Measurements from ENCODE around the gene SMAD4. TPM values are rescaled to one million over a fixed set of nuclear protein-coding genes. Genes with fewer than 3 reads are reported as not detected.
"Not testable (repeated sequence)": the region's sequence is repeated elsewhere in the genome, so short reads cannot be mapped to it uniquely, and the experiment has no call there.

SMAD4 gene
- polyA plus RNA-seq, 3 donors: 21.0 to 34.0 (median 29.1) TPM

DNA sequence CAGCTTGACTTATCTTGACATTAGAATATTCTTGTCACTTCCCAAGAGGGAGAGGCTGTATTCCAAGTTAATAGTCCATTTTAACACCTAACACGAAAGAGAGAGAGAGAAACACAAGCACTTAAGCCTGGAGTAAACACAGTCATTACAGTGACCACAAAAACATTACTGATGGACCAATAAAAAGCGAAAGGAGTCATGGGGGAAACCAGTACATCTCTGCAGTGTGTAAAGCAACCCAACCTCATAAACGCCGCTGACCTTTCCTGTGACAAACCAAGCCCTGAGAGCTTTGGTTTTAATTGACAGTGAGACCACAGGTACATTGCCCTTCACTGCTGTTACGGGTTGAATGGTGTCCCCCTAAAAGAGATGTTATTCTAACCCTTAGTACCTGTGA, 78.3 kb downstream of the SMAD4 start:
- Mint-ChIP-seq H3K4me1 (peaks cover 7% of the 10 kb centered on the region), H3K9me3 (peaks cover 2 to 19% (median 6%) of the 10 kb centered on the region in 7 donors), H3K36me3 (no peaks in the 10 kb centered on the region), H3K27ac (peak overlapping the region in 1 of 7 donors; percentile 56), H3K27me3 (ENCODE audit: low read depth in 3 of 3) (peaks cover 0 to 5% (median 2%) of the 10 kb centered on the region in 3 donors), H3K4me3 (no peak overlapping the region)
- Histone ChIP-seq H4K20me1 (ENCODE audit: insufficient read depth, low read length) (no peaks in the 10 kb centered on the region), H3K9me3 (replicated peaks in 1 of 2; ENCODE audit: control insufficient read depth in 1 of 2, insufficient read depth in 1 of 2, low read length in 2 of 2) (peaks cover 0 to 7% of the 10 kb centered on the region in 2 donors), H3K27me3 (ENCODE audit: control insufficient read depth in 2 of 2, insufficient read depth in 2 of 2, low read length in 2 of 2) (no peaks in the 10 kb centered on the region), H3K36me3 (replicated peaks in 1 of 2; ENCODE audit: control insufficient read depth in 1 of 2, insufficient read depth in 2 of 2, low read length in 2 of 2) (no peaks in the 10 kb centered on the region), H2AFZ (ENCODE audit: insufficient read depth, low read depth, low read length, poor library complexity, severe bottlenecking) (no peak overlapping the region), H3K4me2 (replicated peaks; ENCODE audit: extremely low read depth, low read length, poor library complexity, severe bottlenecking) (no peak overlapping the region), H3K9ac (ENCODE audit: insufficient read depth, low read length, poor library complexity, severe bottlenecking) (no peak overlapping the region), H3K4me1 (ENCODE audit: control insufficient read depth in 1 of 2, insufficient read depth in 2 of 2, low read length in 2 of 2) (peaks cover 11% of the 10 kb centered on the region in 2 donors), H3K4me3 (replicated peaks in 1 of 3; ENCODE audit: low read depth in 2 of 3, low read length in 3 of 3) (no peak overlapping the region), H3K27ac (ENCODE audit: low read depth in 1 of 2, low read length in 2 of 2) (no peak overlapping the region), H3K79me2 (ENCODE audit: insufficient read depth, low read length) (no peaks in the 10 kb centered on the region)
- WGBS (ENCODE audit: insufficient coverage): 100% methylated on average over 3 of the region's 5 CpGs
- DNase-seq: no peak
- TF ChIP-seq, protein P1, sequence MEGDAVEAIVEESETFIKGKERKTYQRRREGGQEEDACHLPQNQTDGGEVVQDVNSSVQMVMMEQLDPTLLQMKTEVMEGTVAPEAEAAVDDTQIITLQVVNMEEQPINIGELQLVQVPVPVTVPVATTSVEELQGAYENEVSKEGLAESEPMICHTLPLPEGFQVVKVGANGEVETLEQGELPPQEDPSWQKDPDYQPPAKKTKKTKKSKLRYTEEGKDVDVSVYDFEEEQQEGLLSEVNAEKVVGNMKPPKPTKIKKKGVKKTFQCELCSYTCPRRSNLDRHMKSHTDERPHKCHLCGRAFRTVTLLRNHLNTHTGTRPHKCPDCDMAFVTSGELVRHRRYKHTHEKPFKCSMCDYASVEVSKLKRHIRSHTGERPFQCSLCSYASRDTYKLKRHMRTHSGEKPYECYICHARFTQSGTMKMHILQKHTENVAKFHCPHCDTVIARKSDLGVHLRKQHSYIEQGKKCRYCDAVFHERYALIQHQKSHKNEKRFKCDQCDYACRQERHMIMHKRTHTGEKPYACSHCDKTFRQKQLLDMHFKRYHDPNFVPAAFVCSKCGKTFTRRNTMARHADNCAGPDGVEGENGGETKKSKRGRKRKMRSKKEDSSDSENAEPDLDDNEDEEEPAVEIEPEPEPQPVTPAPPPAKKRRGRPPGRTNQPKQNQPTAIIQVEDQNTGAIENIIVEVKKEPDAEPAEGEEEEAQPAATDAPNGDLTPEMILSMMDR (IDR thresholded peaks at IDR 0.05): no peak
- intact Hi-C loops (cut with micrococcal nuclease): no loop called here

DNA sequence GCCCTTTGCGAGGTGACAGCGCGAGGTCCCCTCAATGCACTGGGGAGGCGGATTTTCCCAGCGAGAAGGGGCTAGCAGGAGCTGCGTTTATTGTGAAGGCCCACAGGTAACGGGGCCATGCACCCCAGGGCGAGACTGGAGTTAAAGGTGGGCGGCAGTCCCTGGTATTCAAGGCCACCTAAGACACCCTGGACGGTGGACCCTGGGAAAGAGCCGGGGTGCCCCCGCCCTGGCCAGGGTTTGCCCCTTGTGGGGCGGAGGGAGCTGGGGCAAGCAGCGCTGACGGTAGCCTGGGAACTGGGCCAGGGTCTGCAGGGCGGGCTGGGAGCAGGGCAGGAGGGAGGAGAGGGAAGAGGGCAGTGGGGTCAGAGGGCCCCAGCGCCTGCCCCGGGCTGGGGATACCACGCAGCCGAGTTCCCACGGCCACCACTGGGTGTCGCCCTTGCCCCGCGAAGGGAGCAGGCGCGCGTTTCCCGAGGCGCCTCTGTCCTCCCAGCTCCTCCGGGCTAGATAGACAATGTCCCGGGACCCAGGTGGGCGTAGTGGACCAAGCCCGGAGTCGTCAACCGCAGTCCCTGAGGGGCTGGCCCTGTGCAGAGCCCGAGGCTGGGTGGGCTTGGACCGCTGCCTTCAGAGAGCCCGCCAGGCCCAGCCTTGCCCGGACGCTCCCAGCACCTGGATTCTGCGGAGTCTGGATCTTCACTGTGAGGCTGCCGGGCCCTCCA, 80.2 kb downstream of the SMAD4 start:
- H3K4me3 Mint-ChIP-seq: no peak overlapping the region
- intact Hi-C loops (cut with micrococcal nuclease): no loop called here

DNA sequence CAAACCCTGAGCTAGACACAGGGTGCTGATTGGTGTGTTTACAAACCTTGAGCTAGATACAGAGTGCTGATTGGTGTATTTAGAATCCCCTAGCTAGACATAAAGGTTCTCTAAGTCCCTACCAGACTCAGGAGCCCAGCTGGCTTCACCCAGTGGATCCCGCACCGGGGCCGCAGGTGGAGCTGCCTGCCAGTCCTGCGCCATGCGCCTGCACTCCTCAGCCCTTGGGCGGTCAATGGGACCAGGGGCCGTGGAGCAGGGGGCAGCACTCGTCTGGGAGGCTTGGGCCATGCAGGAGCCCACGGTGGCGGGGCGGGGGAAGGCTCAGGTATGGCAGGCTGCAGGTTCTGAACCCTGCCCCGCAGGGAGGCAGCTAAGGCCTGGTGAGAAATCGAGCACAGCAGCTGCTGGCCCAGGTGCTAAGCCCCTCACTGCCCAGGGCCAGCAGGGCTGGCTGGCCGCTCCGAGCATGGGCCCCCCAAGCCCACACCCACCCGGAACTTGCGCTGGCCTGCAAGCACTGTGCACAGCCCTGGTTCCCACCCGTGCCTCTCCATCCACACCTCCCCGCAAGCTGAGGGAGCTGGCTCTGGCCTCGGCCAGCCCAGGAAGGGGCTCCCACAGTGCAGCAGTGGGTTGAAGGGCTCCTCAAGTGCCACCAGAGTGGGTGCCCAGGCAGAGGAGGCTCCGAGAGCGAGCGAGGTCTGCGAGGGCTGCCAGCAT, 81.8 kb downstream of the SMAD4 start:
- H2AFZ ChIP-seq (ENCODE audit: insufficient read depth, low read depth, low read length, poor library complexity, severe bottlenecking); H3K9ac ChIP-seq (ENCODE audit: insufficient read depth, low read length, poor library complexity, severe bottlenecking); H3K4me3 ChIP-seq (replicated peaks in 1 of 3; ENCODE audit: low read depth in 2 of 3, low read length in 3 of 3); H4K20me1 ChIP-seq (ENCODE audit: insufficient read depth, low read length); H3K79me2 ChIP-seq (ENCODE audit: insufficient read depth, low read length); DNase-seq; H3K4me2 ChIP-seq (replicated peaks; ENCODE audit: extremely low read depth, low read length, poor library complexity, severe bottlenecking); H3K27me3 ChIP-seq (ENCODE audit: control insufficient read depth in 2 of 2, insufficient read depth in 2 of 2, low read length in 2 of 2); H3K27me3 Mint-ChIP-seq (ENCODE audit: low read depth in 3 of 3); intact Hi-C loops (cut with micrococcal nuclease); H3K4me1 ChIP-seq (ENCODE audit: control insufficient read depth in 1 of 2, insufficient read depth in 2 of 2, low read length in 2 of 2); H3K9me3 ChIP-seq (replicated peaks in 1 of 2; ENCODE audit: control insufficient read depth in 1 of 2, insufficient read depth in 1 of 2, low read length in 2 of 2); H3K27ac ChIP-seq (ENCODE audit: low read depth in 1 of 2, low read length in 2 of 2); H3K27ac Mint-ChIP-seq; H3K4me3 Mint-ChIP-seq; H3K36me3 Mint-ChIP-seq; H3K4me1 Mint-ChIP-seq; H3K36me3 ChIP-seq (replicated peaks in 1 of 2; ENCODE audit: control insufficient read depth in 1 of 2, insufficient read depth in 2 of 2, low read length in 2 of 2): not testable (repeated sequence)
- WGBS (ENCODE audit: insufficient coverage): 97% methylated on average over 19 of the region's 24 CpGs
- H3K9me3 Mint-ChIP-seq: peaks cover 4 to 17% (median 7%) of the 10 kb centered on the region in 7 donors

More for the DNA sequence above, 80.2 kb downstream of the SMAD4 start:
- Mint-ChIP-seq H3K4me1 (peaks cover 7% of the 10 kb centered on the region), H3K9me3 (peaks cover 4 to 17% (median 7%) of the 10 kb centered on the region in 7 donors), H3K36me3 (no peaks in the 10 kb centered on the region), H3K27ac (no peak overlapping the region), H3K27me3 (ENCODE audit: low read depth in 3 of 3) (peaks cover 2 to 3% (median 2%) of the 10 kb centered on the region in 3 donors)
- H3K9ac ChIP-seq (ENCODE audit: insufficient read depth, low read length, poor library complexity, severe bottlenecking): no peak overlapping the region
- H2AFZ ChIP-seq (ENCODE audit: insufficient read depth, low read depth, low read length, poor library complexity, severe bottlenecking): no peak overlapping the region
- TF ChIP-seq, protein P1 (IDR thresholded peaks at IDR 0.05): peak; percentile 97
- WGBS (ENCODE audit: insufficient coverage): 44% methylated on average over 41 of the region's 42 CpGs
- no peak overlapping the region for H3K27ac ChIP-seq (ENCODE audit: low read depth in 1 of 2, low read length in 2 of 2)
- H3K79me2 ChIP-seq (ENCODE audit: insufficient read depth, low read length): no peaks in the 10 kb centered on the region
- H4K20me1 ChIP-seq (ENCODE audit: insufficient read depth, low read length): no peaks in the 10 kb centered on the region
- DNase-seq: peak; percentile 7 to 31 (median 18)
- H3K9me3 ChIP-seq (replicated peaks in 1 of 2; ENCODE audit: control insufficient read depth in 1 of 2, insufficient read depth in 1 of 2, low read length in 2 of 2): peaks cover 0 to 7% of the 10 kb centered on the region in 2 donors
- peaks cover 11% of the 10 kb centered on the region in 2 donors for H3K4me1 ChIP-seq (ENCODE audit: control insufficient read depth in 1 of 2, insufficient read depth in 2 of 2, low read length in 2 of 2)
- H3K36me3 ChIP-seq (replicated peaks in 1 of 2; ENCODE audit: control insufficient read depth in 1 of 2, insufficient read depth in 2 of 2, low read length in 2 of 2): no peaks in the 10 kb centered on the region
- H3K4me3 ChIP-seq (replicated peaks in 1 of 3; ENCODE audit: low read depth in 2 of 3, low read length in 3 of 3): no peak overlapping the region
- H3K4me2 ChIP-seq (replicated peaks; ENCODE audit: extremely low read depth, low read length, poor library complexity, severe bottlenecking): no peak overlapping the region
- no peaks in the 10 kb centered on the region for H3K27me3 ChIP-seq (ENCODE audit: control insufficient read depth in 2 of 2, insufficient read depth in 2 of 2, low read length in 2 of 2)
